C1 segment of cervical spinal cord (tissue), 14 donors: ENCODE results near the gene LHFPL3.

Source experiments
- DNase-seq, 14 donors: peaks; one replicate each; lab custom pipeline; 2025; lab: John Stamatoyannopoulos, UW

Gene LHFPL3

GRCh38 chr7:104371216-104371979, 43.0 kb downstream of the LHFPL3 start:
- DNase-seq, result no peak

- no peak for DNase-seq
These were observed 43.6 kb downstream of the LHFPL3 start for GRCh38 chr7:104371980-104372357.

- DNase-seq, result no peak
These were observed 54.2 kb downstream of the LHFPL3 start for GRCh38 chr7:104382616-104383015.

- no peak for DNase-seq
These were observed 58.5 kb downstream of the LHFPL3 start for GRCh38 chr7:104386943-104387342.

GRCh38 chr7:104388222-104388621, 59.8 kb downstream of the LHFPL3 start:
- no peak for DNase-seq

GRCh38 chr7:104395162-104395561, 66.8 kb downstream of the LHFPL3 start:
- no peak for DNase-seq

- DNase-seq, result no peak
These were observed 69.0 kb downstream of the LHFPL3 start for GRCh38 chr7:104397442-104397841.

GRCh38 chr7:104408371-104408770, 80.0 kb downstream of the LHFPL3 start:
- DNase-seq, result no peak

- DNase-seq, result no peak
These were observed 82.3 kb downstream of the LHFPL3 start for GRCh38 chr7:104410742-104411141.

- DNase-seq, result no peak
These were observed 84.5 kb downstream of the LHFPL3 start for GRCh38 chr7:104412911-104413310.

- no peak for DNase-seq
These were observed 85.8 kb downstream of the LHFPL3 start for GRCh38 chr7:104414216-104414615.

- no peak for DNase-seq
These were observed 87.3 kb downstream of the LHFPL3 start for GRCh38 chr7:104415700-104416099.

- DNase-seq, result no peak
These were observed 88.5 kb downstream of the LHFPL3 start for GRCh38 chr7:104416866-104417393.

GRCh38 chr7:104431930-104432329, 103.5 kb downstream of the LHFPL3 start:
- no peak for DNase-seq

- DNase-seq, result no peak
These were observed 105.7 kb downstream of the LHFPL3 start for GRCh38 chr7:104434129-104434528.

- peak in 3 of 14 donors; percentile 3 to 86 (median 5) for DNase-seq
These were observed 114.1 kb downstream of the LHFPL3 start for GRCh38 chr7:104442481-104442880.

- no peak for DNase-seq
These were observed 115.6 kb downstream of the LHFPL3 start for GRCh38 chr7:104444017-104444416.

- DNase-seq, result no peak
These were observed 117.0 kb downstream of the LHFPL3 start for GRCh38 chr7:104445393-104445792.

GRCh38 chr7:104450861-104451260, 122.5 kb downstream of the LHFPL3 start:
- no peak for DNase-seq

GRCh38 chr7:104453190-104453589, 124.8 kb downstream of the LHFPL3 start:
- no peak for DNase-seq

- no peak for DNase-seq
These were observed 130.5 kb downstream of the LHFPL3 start for GRCh38 chr7:104458875-104459274.

GRCh38 chr7:104469166-104469820, 140.9 kb downstream of the LHFPL3 start:
- DNase-seq, result no peak

GRCh38 chr7:104480529-104480928, 152.1 kb downstream of the LHFPL3 start:
- DNase-seq, result no peak
